GM13977 (cell line): ENCODE results near the gene TRAIP.
A peak's percentile ranks its signal among the peaks of the same experiment; 100 is the strongest.
"Not testable (repeated sequence)": the region's sequence is repeated elsewhere in the genome, so short reads cannot be mapped to it uniquely, and the experiment has no call there.

Experiments
- DNase-seq: peaks from one replicate; pipeline ENCODE4 v3.0.0; 2012; ENCODE audit warnings: low spot score
- in situ Hi-C: fragments of 300-500 bp; cut with MboI; formaldehyde crosslinking; loops from one replicate; pipeline ENCODE4 v1.12.0; 2022; ENCODE audit warnings: low sequenced_read_pairs, low pct_unique_long_range_greater_than_20kb, mixed read lengths, inconsistent platforms; ENCODE audit not compliant: unreplicated experiment
- TF ChIP-seq, protein P1 (sequence below): IDR thresholded peaks from 2 replicates; pipeline ENCODE4 v1.5.1; 2012; ENCODE audit warnings: mild to moderate bottlenecking, control low read depth; ENCODE audit not compliant: insufficient read depth; ENCODE audit errors: extremely low read depth, missing control alignments

The TRAIP gene

DNA sequence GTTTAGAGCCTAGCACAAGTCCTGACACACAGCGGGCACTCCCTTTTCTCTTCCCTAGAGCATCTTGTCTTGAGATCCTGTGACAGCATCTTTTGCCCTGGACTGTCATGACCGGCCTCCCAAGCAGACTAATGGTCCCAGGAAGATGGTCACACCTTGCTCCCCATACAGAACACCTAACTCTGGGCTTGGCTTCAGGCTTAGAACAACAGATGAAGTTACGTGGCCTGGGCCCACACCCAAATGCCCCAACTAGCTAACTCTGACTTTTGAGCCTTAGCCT, 69.2 kb downstream of the TRAIP start:
- TF ChIP-seq, protein P1, sequence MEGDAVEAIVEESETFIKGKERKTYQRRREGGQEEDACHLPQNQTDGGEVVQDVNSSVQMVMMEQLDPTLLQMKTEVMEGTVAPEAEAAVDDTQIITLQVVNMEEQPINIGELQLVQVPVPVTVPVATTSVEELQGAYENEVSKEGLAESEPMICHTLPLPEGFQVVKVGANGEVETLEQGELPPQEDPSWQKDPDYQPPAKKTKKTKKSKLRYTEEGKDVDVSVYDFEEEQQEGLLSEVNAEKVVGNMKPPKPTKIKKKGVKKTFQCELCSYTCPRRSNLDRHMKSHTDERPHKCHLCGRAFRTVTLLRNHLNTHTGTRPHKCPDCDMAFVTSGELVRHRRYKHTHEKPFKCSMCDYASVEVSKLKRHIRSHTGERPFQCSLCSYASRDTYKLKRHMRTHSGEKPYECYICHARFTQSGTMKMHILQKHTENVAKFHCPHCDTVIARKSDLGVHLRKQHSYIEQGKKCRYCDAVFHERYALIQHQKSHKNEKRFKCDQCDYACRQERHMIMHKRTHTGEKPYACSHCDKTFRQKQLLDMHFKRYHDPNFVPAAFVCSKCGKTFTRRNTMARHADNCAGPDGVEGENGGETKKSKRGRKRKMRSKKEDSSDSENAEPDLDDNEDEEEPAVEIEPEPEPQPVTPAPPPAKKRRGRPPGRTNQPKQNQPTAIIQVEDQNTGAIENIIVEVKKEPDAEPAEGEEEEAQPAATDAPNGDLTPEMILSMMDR, result no peak
- in situ Hi-C loops, result no loop called here
- no peak for DNase-seq

DNA sequence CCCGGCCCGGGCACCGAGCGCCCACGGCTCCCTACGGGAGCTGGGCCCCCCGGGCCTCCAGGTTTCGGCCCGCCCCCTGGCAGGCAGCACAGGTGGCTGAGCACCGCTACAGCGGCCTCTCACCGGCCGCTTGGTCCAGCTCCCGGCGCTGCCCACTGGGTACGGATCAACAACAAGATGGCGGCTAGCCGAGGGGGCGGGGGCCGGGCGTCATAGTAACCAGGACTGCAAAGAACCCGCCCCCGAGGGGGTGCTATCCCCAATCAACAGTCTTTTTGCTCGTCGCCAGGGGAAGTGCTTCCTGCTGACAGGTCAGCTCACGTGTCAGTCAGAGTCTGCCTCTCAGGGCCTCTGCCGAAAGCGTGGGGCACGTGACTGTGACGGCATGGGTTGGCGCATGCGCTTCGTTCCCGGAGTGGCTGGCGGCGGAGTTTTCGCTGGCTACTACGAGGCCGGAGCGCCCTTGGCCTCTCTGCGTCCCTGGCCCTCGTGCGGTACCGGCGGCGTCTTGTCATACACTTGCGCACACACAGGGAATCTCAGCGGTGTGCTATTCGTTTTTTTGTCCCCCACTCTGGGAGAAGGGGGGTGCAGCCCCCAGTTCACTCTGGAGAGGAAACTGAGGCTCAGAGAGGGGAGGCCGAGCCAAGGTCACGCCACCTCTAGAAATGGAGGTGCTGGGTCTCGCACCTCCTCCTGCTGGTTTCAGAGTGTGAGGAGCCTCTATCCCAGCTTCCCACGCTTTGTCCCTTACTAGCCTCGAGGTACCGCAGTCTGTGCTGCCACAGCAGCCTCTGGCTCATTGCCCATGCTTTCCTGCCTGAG, 69.8 kb downstream of the TRAIP start, which contains the start of gene IP6K1:
Gene IP6K1 (minus strand): TSS at position 186 of the 825 bp plus-strand sequence. CDS start 38,502 bp downstream, outside the sequence.
- DNase-seq, result peak; percentile 100
- TF ChIP-seq, protein P1, result no peak
- in situ Hi-C loops, result no loop called here

DNA sequence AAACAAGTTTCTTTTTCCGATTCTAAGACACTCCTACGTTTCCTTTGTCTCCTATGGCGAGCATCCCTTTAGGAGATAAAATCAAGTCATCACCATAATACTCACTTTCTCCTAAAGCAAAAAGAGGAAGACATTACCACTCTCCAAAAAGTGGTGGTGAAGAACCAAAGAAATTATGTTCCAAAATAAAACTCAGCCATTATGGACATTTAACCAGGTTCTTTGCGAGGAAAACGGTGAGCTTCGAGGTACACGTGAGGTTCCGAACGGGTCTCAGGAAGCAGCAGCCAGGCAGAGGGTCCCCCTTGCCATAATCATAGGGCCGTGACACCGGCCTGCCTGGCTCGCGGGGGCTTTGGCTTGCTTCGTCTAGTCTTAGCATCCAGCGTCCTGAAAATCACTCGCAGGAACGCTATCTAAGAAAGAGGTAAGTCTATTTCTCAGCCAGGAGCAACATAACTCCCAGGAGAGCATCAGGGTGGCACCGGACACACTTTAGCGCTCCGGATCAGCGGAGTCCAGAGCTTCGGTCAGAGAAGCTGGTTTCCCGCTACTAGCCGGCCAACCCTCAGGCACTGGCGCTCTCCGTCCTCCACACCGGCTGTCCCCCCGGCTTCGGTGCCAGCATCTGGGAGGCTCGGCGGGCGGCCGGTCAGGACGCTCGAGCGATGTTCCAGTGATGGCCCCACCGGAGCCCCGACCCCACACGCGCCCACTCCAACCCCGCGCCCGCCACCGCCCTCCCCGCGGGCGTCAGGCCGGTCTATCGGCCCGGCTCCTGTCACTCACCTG, 70.6 kb downstream of the TRAIP start:
- TF ChIP-seq, protein P1, result no peak
- in situ Hi-C loops, result no loop called here
- DNase-seq, result no peak

DNA sequence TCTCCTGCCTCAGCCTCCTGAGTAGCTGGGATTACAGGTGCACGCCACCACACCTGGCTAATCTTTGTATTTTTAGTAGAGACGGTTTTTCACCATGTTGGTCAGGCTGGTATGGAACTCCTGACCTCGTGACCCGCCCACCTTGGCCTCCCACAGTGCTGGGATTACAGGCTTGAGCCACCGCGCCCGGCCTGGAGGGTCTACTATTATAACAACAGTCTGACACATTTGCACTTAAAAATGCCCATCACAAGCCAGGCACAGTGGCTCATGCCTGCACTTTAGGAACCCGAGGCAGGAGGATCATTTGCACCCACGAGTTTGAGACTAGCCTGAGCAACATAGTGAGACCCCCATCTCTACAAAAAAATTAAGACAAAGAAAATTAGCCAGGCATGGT, 74.1 kb downstream of the TRAIP start:
- DNase-seq, in situ Hi-C loops: not testable (repeated sequence)

DNA sequence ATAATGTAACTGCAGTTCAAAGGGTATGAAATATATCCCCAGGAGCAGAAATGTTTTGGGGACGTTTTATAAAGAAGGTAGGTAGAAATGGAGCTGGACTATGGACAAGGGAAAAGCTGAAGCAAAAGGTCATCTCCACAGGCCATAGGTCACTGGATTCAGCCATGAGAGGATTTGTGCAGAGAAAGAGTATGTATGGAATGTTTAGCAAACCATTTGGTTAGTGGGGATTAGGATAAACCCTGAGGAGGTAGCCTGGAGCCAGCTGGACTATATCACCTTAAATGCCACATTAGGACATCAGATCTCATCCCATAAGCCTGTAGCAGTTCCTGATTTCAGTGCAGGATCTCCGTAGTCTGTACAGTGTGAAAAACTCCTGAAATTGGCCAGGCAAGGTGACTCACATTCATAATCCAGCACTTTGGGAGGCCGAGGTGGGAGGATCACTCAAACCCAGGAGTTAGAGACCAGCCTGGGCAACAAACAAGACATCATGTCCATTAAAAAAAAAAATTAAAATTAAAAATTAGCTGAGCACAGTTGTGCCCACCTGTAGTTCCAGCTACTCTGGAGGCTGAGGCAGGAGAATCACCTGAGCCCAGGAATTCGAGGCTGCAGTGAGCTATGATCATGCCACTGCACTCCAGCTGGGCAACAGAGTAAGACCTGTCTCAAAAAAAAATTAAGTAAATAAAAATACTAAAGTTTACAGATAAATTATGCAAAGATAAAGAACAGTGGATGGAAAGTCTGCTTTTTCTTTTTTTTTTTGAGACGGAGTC, 74.8 kb downstream of the TRAIP start:
- no peak for DNase-seq
- in situ Hi-C loops, result no loop called here
- TF ChIP-seq, protein P1, result no peak

DNA sequence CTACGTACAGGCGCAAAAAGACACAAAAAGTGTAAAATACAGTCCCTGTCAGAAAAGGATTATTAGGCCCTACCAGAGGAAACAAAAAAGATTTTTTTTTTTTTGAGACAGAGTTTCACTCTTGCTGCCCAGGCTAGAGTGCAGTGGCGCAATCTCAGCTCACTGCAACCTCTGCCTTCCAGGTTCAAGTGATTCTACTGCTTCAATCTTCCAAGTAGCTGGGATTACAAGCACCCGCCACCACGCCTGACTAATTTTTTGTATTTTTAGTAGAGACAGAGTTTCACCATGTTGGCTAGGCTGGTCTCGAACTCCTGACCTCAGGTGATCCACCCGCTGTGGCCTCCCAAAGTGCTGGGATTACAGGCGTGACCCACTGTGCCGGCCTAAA, 75.4 kb downstream of the TRAIP start:
- in situ Hi-C loops, result not testable (repeated sequence)

DNA sequence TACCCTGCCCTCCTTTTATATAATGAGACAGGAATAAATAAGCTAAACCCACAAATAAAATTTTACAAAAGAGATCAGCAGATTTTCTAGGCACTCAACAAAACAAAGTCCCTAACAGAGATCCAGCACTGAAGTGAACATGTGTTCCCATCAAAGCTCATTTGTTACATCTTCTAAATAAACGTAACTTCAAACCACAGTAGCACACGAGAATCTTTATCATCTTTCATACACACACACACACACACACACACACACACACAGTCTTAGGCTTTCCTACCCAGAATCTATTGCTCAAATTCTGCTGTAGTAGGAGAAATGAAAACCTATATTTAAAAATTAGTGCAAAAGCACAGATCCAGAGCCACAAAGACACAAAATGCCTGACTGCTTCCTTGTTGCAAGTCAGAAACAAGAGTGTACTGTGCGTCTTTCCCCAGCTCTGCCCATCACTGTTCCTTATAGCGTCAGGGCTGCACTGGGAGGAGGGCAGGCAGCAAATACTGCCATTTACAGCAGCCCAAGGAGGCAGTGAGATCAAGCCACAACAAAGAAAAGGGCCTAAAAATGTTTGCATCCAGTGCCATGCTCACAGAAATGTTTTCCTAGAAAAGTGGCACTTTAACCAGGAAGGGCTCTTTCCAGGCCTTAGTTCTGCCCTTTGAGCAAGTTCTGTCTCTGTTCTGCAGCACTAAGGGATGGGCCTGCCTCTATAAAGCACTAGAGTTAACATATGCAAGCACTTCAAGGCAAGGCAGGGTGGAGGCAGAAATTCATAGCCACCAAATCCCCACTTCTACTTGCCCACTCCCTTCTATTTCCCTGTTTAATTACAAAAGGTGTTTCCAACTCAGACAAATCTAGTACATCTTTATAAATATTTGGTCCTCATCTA, 76.0 kb downstream of the TRAIP start:
- TF ChIP-seq, protein P1, result no peak
- in situ Hi-C loops, result no loop called here

More for the DNA sequence above, 75.4 kb downstream of the TRAIP start:
- not testable (repeated sequence) for DNase-seq

More for the DNA sequence above, 76.0 kb downstream of the TRAIP start:
- no peak for DNase-seq
